ENCODE measurements around the gene AQP3. TPM values are rescaled to one million over a fixed set of nuclear protein-coding genes. Genes with fewer than 3 reads are reported as not detected.
"Not testable (repeated sequence)": the region's sequence is repeated elsewhere in the genome, so short reads cannot be mapped to it uniquely, and the experiment has no call there.

The AQP3 gene
- total RNA-seq, 1 donor from 2014 or later: 1.1 TPM

- Mint-ChIP-seq H3K4me3 (no peak overlapping the region), H3K27ac (ENCODE audit: unreplicated experiment) (peak overlapping the region; percentile 43), H3K27me3 (ENCODE audit: low read depth) (no peaks in the 10 kb centered on the region), H3K4me1 (no peaks in the 10 kb centered on the region), H3K9me3 (no peaks in the 10 kb centered on the region), H3K36me3 (ENCODE audit: low read depth) (no peaks in the 10 kb centered on the region)
- TF ChIP-seq, protein P1, sequence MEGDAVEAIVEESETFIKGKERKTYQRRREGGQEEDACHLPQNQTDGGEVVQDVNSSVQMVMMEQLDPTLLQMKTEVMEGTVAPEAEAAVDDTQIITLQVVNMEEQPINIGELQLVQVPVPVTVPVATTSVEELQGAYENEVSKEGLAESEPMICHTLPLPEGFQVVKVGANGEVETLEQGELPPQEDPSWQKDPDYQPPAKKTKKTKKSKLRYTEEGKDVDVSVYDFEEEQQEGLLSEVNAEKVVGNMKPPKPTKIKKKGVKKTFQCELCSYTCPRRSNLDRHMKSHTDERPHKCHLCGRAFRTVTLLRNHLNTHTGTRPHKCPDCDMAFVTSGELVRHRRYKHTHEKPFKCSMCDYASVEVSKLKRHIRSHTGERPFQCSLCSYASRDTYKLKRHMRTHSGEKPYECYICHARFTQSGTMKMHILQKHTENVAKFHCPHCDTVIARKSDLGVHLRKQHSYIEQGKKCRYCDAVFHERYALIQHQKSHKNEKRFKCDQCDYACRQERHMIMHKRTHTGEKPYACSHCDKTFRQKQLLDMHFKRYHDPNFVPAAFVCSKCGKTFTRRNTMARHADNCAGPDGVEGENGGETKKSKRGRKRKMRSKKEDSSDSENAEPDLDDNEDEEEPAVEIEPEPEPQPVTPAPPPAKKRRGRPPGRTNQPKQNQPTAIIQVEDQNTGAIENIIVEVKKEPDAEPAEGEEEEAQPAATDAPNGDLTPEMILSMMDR (conservative IDR thresholded peaks at IDR 0.05): no peak
- no peak for DNase-seq (ENCODE audit: low read depth, low spot score)
These were observed 22.3 kb downstream of the AQP3 start for GRCh38 chr9:33425128-33425533.

GRCh38 chr9:33424492-33424891 is 22.9 kb downstream of the AQP3 start:
- H3K36me3 Mint-ChIP-seq (ENCODE audit: low read depth); H3K4me3 Mint-ChIP-seq; DNase-seq (ENCODE audit: low read depth, low spot score); H3K4me1 Mint-ChIP-seq; H3K27me3 Mint-ChIP-seq (ENCODE audit: low read depth); H3K9me3 Mint-ChIP-seq; H3K27ac Mint-ChIP-seq (ENCODE audit: unreplicated experiment): not testable (repeated sequence)

DNA sequence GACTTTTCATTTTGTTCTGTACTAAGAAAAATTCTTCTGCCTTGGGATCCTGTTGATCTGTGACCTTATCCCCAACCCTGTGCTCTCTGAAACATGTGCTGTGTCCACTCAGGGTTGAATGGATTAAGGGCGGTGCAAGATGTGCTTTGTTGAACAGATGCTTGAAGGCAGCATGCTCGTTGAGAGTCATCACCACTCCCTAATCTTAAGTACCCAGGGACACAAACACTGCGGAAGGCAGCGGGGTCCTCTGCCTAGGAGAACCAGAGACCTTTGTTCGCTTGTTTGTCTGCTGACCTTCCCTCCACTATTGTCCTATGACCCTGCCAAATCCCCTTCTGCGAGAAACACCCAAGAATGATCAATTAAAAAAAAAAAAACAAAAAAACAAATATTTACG is 23.4 kb downstream of the AQP3 start:
- not testable (repeated sequence) for H3K27ac Mint-ChIP-seq (ENCODE audit: unreplicated experiment); H3K4me1 Mint-ChIP-seq; H3K4me3 Mint-ChIP-seq; DNase-seq (ENCODE audit: low read depth, low spot score); H3K9me3 Mint-ChIP-seq; H3K36me3 Mint-ChIP-seq (ENCODE audit: low read depth); H3K27me3 Mint-ChIP-seq (ENCODE audit: low read depth)

GRCh38 chr9:33419708-33420303 is 27.6 kb downstream of the AQP3 start:
- peak overlapping the region; percentile 31 for H3K27ac Mint-ChIP-seq (ENCODE audit: unreplicated experiment)
- no peaks in the 10 kb centered on the region for H3K9me3 Mint-ChIP-seq
- TF ChIP-seq, protein P1 (conservative IDR thresholded peaks at IDR 0.05): no peak
- H3K4me3 Mint-ChIP-seq: no peak overlapping the region
- no peaks in the 10 kb centered on the region for H3K4me1 Mint-ChIP-seq
- H3K27me3 Mint-ChIP-seq (ENCODE audit: low read depth): peaks cover 2% of the 10 kb centered on the region
- DNase-seq (ENCODE audit: low read depth, low spot score): no peak
- H3K36me3 Mint-ChIP-seq (ENCODE audit: low read depth): no peaks in the 10 kb centered on the region

- Mint-ChIP-seq H3K27ac (ENCODE audit: unreplicated experiment) (peak overlapping the region; percentile 43), H3K4me3 (no peak overlapping the region), H3K27me3 (ENCODE audit: low read depth) (peaks cover 2% of the 10 kb centered on the region), H3K9me3 (no peaks in the 10 kb centered on the region), H3K4me1 (no peaks in the 10 kb centered on the region), H3K36me3 (ENCODE audit: low read depth) (no peaks in the 10 kb centered on the region)
- TF ChIP-seq, protein P1 (conservative IDR thresholded peaks at IDR 0.05): no peak
- DNase-seq (ENCODE audit: low read depth, low spot score): no peak
These were observed 29.3 kb downstream of the AQP3 start for GRCh38 chr9:33418090-33418489.

GRCh38 chr9:33416996-33417395 is 30.4 kb downstream of the AQP3 start:
- peaks cover 2% of the 10 kb centered on the region for H3K27me3 Mint-ChIP-seq (ENCODE audit: low read depth)
- peak overlapping the region; percentile 78 for H3K27ac Mint-ChIP-seq (ENCODE audit: unreplicated experiment)
- H3K4me1 Mint-ChIP-seq: no peaks in the 10 kb centered on the region
- H3K4me3 Mint-ChIP-seq: no peak overlapping the region
- DNase-seq (ENCODE audit: low read depth, low spot score): no peak
- H3K9me3 Mint-ChIP-seq: no peaks in the 10 kb centered on the region
- TF ChIP-seq, protein P1 (conservative IDR thresholded peaks at IDR 0.05): no peak
- no peaks in the 10 kb centered on the region for H3K36me3 Mint-ChIP-seq (ENCODE audit: low read depth)
